ENCODE measurements around the gene KRT82. TPM values are rescaled to one million over a fixed set of nuclear protein-coding genes. Genes with fewer than 3 reads are reported as not detected.

Gene KRT82
- total RNA-seq, 2 experiments from 2014 or later: not detected

GRCh38 chr12:52432559-52433207 is 26.5 kb upstream of the KRT82 start:
- Mint-ChIP-seq H3K9me3 (no peaks in the 10 kb centered on the region), H3K4me3 (no peak overlapping the region), H3K27me3 (peaks cover 18% of the 10 kb centered on the region), H3K36me3 (ENCODE audit: low read depth) (no peaks in the 10 kb centered on the region), H3K4me1 (no peaks in the 10 kb centered on the region), H3K27ac (no peak overlapping the region)
- DNase-seq: no peak
- CTCF ChIA-PET: no interaction called here
- POLR2A ChIA-PET: no interaction called here

- H3K4me3 Mint-ChIP-seq: no peak overlapping the region
- POLR2A ChIA-PET: no interaction called here
- no peaks in the 10 kb centered on the region for H3K9me3 Mint-ChIP-seq
- H3K36me3 Mint-ChIP-seq (ENCODE audit: low read depth): no peaks in the 10 kb centered on the region
- CTCF ChIA-PET: no interaction called here
- H3K27ac Mint-ChIP-seq: no peak overlapping the region
- DNase-seq: no peak
- H3K27me3 Mint-ChIP-seq: peaks cover 19% of the 10 kb centered on the region
- H3K4me1 Mint-ChIP-seq: no peaks in the 10 kb centered on the region
Measured at GRCh38 chr12:52428121-52428520, 22.0 kb upstream of the KRT82 start.

GRCh38 chr12:52427083-52427482 is 20.9 kb upstream of the KRT82 start:
- no peaks in the 10 kb centered on the region for H3K4me1 Mint-ChIP-seq
- POLR2A ChIA-PET: interaction anchor here (0.7 kb wide), 1 partner anchor 205 kb away, joined by 3 read pairs; no protein-coding TSS in a partner anchor
- no peak overlapping the region for H3K27ac Mint-ChIP-seq
- DNase-seq: no peak
- CTCF ChIA-PET: no interaction called here
- H3K36me3 Mint-ChIP-seq (ENCODE audit: low read depth): no peaks in the 10 kb centered on the region
- no peak overlapping the region for H3K4me3 Mint-ChIP-seq
- no peaks in the 10 kb centered on the region for H3K9me3 Mint-ChIP-seq
- peaks cover 19% of the 10 kb centered on the region for H3K27me3 Mint-ChIP-seq

GRCh38 chr12:52426034-52426433 is 19.9 kb upstream of the KRT82 start:
- no peaks in the 10 kb centered on the region for H3K36me3 Mint-ChIP-seq (ENCODE audit: low read depth)
- H3K4me3 Mint-ChIP-seq: no peak overlapping the region
- H3K4me1 Mint-ChIP-seq: no peaks in the 10 kb centered on the region
- ChIA-PET CTCF (no interaction called here), POLR2A (no interaction called here)
- no peak overlapping the region for H3K27ac Mint-ChIP-seq
- no peak for DNase-seq
- no peaks in the 10 kb centered on the region for H3K9me3 Mint-ChIP-seq
- peaks cover 17% of the 10 kb centered on the region for H3K27me3 Mint-ChIP-seq

- CTCF ChIA-PET: no interaction called here
- POLR2A ChIA-PET: no interaction called here
- H3K27ac Mint-ChIP-seq: no peak overlapping the region
Measured at GRCh38 chr12:52425466-52425865, 19.3 kb upstream of the KRT82 start.

GRCh38 chr12:52423661-52424500 is 17.7 kb upstream of the KRT82 start:
- CTCF ChIA-PET: no interaction called here
- Mint-ChIP-seq H3K27me3 (peaks cover 9% of the 10 kb centered on the region), H3K36me3 (ENCODE audit: low read depth) (no peaks in the 10 kb centered on the region), H3K4me1 (no peaks in the 10 kb centered on the region), H3K4me3 (no peak overlapping the region), H3K9me3 (no peaks in the 10 kb centered on the region), H3K27ac (no peak overlapping the region)
- POLR2A ChIA-PET: no interaction called here
- DNase-seq: no peak

More at GRCh38 chr12:52425466-52425865, 19.3 kb upstream of the KRT82 start:
- Mint-ChIP-seq H3K36me3 (ENCODE audit: low read depth) (no peaks in the 10 kb centered on the region), H3K4me1 (no peaks in the 10 kb centered on the region), H3K4me3 (no peak overlapping the region), H3K27me3 (peaks cover 18% of the 10 kb centered on the region), H3K9me3 (no peaks in the 10 kb centered on the region)
- no peak for DNase-seq

- POLR2A ChIA-PET: no interaction called here
- no peaks in the 10 kb centered on the region for H3K9me3 Mint-ChIP-seq
- peaks cover 8% of the 10 kb centered on the region for H3K27me3 Mint-ChIP-seq
- H3K27ac Mint-ChIP-seq: no peak overlapping the region
- no peaks in the 10 kb centered on the region for H3K36me3 Mint-ChIP-seq (ENCODE audit: low read depth)
- CTCF ChIA-PET: no interaction called here
- DNase-seq: no peak
- H3K4me1 Mint-ChIP-seq: no peaks in the 10 kb centered on the region
- H3K4me3 Mint-ChIP-seq: no peak overlapping the region
Measured at GRCh38 chr12:52423035-52423434, 16.9 kb upstream of the KRT82 start.

- Mint-ChIP-seq H3K9me3 (no peaks in the 10 kb centered on the region), H3K4me3 (no peak overlapping the region), H3K36me3 (ENCODE audit: low read depth) (no peaks in the 10 kb centered on the region), H3K4me1 (no peaks in the 10 kb centered on the region), H3K27me3 (peaks cover 3% of the 10 kb centered on the region), H3K27ac (no peak overlapping the region)
- ChIA-PET CTCF (no interaction called here), POLR2A (no interaction called here)
- no peak for DNase-seq
Measured at GRCh38 chr12:52419656-52420055, 13.5 kb upstream of the KRT82 start.

- H3K36me3 Mint-ChIP-seq (ENCODE audit: low read depth): no peaks in the 10 kb centered on the region
- H3K27ac Mint-ChIP-seq: no peak overlapping the region
- peaks cover 3% of the 10 kb centered on the region for H3K27me3 Mint-ChIP-seq
- H3K4me3 Mint-ChIP-seq: no peak overlapping the region
- POLR2A ChIA-PET: no interaction called here
- CTCF ChIA-PET: no interaction called here
- H3K9me3 Mint-ChIP-seq: no peaks in the 10 kb centered on the region
- no peak for DNase-seq
- H3K4me1 Mint-ChIP-seq: no peaks in the 10 kb centered on the region
Measured at GRCh38 chr12:52418576-52419110, 12.5 kb upstream of the KRT82 start.

GRCh38 chr12:52417740-52418139 is 11.6 kb upstream of the KRT82 start:
- Mint-ChIP-seq H3K36me3 (ENCODE audit: low read depth) (no peaks in the 10 kb centered on the region), H3K4me1 (no peaks in the 10 kb centered on the region), H3K4me3 (no peak overlapping the region), H3K9me3 (no peaks in the 10 kb centered on the region), H3K27ac (no peak overlapping the region), H3K27me3 (peaks cover 3% of the 10 kb centered on the region)
- DNase-seq: no peak
- POLR2A ChIA-PET: no interaction called here
- CTCF ChIA-PET: no interaction called here

- Mint-ChIP-seq H3K4me1 (no peaks in the 10 kb centered on the region), H3K4me3 (no peak overlapping the region), H3K36me3 (ENCODE audit: low read depth) (no peaks in the 10 kb centered on the region), H3K27me3 (peaks cover 3% of the 10 kb centered on the region), H3K27ac (no peak overlapping the region), H3K9me3 (no peaks in the 10 kb centered on the region)
- DNase-seq: no peak
- CTCF ChIA-PET: no interaction called here
- POLR2A ChIA-PET: no interaction called here
Measured at GRCh38 chr12:52416795-52417194, 10.7 kb upstream of the KRT82 start.

GRCh38 chr12:52415870-52416750 is 10.0 kb upstream of the KRT82 start:
- H3K27ac Mint-ChIP-seq: no peak overlapping the region
- no peaks in the 10 kb centered on the region for H3K36me3 Mint-ChIP-seq (ENCODE audit: low read depth)
- CTCF ChIA-PET: interaction anchor here (0.7 kb wide), 1 partner anchor 132 kb away, joined by 3 read pairs; no protein-coding TSS in a partner anchor

GRCh38 chr12:52414936-52415335 is 8.8 kb upstream of the KRT82 start:
- Mint-ChIP-seq H3K36me3 (ENCODE audit: low read depth) (no peaks in the 10 kb centered on the region), H3K27ac (no peak overlapping the region), H3K4me3 (no peak overlapping the region), H3K27me3 (no peaks in the 10 kb centered on the region), H3K4me1 (no peaks in the 10 kb centered on the region), H3K9me3 (no peaks in the 10 kb centered on the region)
- ChIA-PET POLR2A (no interaction called here), CTCF (interaction anchor here (1.0 to 1.2 kb wide), 2 partner anchors 20 to 21 kb away, joined by 3 to 4 read pairs; no protein-coding TSS in a partner anchor)
- DNase-seq: no peak

More at GRCh38 chr12:52415870-52416750, 10.0 kb upstream of the KRT82 start:
- no peak overlapping the region for H3K4me3 Mint-ChIP-seq
- no peak for DNase-seq
- H3K9me3 Mint-ChIP-seq: no peaks in the 10 kb centered on the region
- POLR2A ChIA-PET: no interaction called here
- peaks cover 2% of the 10 kb centered on the region for H3K27me3 Mint-ChIP-seq
- H3K4me1 Mint-ChIP-seq: no peaks in the 10 kb centered on the region
